HG03196 (cell line): ENCODE measurements around the gene AGL.
A peak's percentile ranks its signal among the peaks of the same experiment; 100 is the strongest.
"Not testable (repeated sequence)": the region's sequence is repeated elsewhere in the genome, so short reads cannot be mapped to it uniquely, and the experiment has no call there.

Experiments used
- ATAC-seq: cut with Tn5 transposase; IDR thresholded peaks from one replicate; pipeline ENCODE4 v1.9.1; 2021; ENCODE audit not compliant: unreplicated experiment

AGL gene

DNA sequence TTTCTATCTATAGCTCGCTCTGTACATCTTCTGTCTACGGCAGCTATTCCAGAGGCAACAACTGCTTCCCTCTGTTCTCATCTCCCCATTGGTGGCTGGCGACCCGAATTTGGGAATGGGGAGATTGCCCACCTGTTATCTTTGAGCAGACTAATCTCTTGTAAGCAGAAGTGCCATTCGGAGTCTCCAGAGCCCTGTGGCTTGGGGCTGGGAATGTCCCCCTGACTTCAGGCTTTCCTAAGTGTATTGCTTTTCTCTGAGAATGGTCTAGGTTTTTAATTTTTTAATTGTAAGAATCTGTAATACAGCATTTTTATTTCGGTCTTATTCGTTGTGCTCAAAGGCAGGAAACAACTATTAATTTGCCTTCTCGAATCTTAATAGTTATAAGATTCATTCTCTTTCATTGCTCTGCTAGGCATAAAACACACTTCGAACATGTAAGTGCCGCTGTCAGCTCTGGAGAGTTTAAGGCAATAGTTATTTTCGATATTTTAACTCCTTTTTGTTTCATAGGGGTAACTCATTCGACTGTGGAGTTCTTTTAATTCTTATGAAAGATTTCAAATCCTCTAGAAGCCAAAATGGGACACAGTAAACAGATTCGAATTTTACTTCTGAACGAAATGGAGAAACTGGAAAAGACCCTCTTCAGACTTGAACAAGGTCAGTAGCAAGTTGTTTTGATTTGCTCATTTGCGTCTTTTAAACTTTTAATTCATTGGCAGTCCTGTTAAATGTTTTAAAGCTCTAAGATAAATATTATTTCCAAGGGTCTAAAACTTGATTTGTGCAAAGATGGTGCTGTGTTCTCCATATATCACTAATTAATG is 514 bp downstream of the AGL start:
- peak; percentile 9 for ATAC-seq

DNA sequence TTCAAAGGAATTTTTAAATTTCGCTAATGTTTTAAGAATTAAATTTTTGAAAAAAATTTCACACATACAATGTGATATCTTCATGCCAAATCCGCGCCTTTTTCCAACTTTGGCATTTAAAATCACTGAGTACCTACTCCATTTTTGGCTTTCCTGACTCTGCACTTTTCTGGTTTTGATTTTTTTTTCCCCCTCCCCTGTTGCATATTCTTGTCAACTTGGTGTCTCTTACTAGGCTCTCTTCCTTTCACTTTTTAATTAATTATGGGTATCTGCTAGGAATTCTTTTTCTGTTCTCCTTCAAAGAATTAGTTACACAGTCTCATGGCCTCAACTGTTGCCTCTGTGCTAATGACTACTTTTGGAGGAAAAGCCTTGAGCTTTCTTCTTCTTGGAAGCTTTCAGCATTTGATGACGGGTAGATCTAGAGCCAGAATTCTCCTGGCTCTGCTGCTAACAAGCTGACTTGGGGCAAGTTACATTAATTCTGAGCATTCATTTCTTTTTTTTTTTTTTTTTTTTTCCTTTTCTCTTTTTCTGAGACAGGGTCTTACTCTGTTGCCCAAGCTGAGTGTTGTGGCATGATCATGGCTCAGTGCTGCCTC is 1.8 kb downstream of the AGL start:
- ATAC-seq = no peak

DNA sequence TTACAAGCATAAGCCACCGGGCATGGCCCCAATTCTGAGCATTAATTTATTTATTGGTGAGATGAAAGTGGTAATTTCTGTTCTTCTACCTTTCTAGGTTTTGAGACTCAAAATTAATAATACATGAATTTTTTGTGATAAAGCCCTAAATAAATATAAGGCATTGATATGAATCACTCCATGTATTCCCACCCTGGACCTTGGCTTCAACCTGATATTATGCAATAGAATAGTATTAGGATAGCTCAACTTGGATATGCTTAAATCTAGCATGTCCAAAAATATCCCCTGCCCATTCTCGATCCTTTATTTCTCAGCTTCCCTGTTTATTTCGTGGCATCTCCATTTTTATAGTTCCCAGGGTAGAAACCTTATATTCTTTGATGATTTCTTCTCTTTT is 2.5 kb downstream of the AGL start:
- ATAC-seq = no peak

DNA sequence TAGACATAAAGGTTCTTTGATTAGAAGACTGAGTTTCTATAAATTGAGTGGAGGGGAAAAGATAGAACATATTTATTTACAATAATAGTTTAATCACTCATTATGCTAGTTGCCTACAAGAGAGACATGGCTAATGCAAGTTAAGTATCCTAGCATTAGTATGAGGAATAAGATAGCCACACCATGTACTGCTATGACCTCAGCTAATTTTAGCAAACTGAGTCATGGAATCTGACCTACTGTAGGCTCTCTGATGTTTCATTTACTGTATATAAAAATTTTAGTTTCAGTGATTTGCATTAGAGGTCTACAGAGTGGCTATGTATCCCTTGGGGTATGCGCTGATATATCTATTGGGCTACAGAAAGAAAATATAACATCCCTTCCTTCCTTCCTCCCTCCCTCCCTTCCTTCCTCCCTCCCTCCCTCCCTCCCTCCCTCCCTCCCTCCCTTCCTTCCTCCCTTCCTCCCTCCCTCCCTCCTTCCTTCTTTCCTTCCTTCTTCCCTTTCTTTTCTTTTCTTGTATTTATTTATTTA is 5.8 kb downstream of the AGL start:
- ATAC-seq = no peak

DNA sequence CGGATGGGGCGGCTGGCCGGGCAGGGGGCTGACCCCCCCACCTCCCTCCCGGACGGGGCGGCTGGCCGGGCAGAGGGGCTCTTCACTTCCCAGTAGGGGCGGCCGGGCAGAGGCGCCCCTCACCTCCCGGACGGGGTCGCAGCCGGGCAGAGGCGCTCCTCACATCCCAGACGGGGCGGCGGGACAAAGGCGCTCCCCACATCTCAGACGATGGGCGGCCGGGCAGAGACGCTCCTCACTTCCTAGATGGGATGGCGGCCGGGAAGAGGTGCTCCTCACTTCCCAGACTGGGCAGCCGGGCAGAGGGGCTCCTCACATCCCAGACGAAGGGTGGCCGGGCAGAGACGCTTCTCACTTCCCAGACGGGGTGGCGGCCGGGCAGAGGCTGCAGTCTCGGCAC is 6.9 kb downstream of the AGL start:
- ATAC-seq = not testable (repeated sequence)

DNA sequence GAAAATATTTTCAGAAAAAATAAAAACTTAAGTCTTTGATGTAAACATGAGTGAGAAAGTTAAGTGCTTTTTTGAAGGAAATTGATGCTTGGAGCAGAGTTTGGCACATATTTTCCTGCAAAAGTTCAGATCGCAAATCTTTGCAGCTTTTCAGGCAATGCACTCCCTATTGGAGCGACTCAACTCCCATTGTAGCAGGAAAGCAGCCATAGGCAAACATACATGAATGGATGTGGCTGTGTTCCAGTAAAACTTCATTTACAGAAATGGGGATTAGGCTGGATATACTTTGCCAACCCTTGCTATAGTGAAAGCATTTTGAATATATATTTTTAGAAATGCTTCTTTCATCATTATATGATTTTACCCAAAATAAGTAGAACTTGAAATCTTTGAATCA is 8.1 kb downstream of the AGL start:
- no peak for ATAC-seq

DNA sequence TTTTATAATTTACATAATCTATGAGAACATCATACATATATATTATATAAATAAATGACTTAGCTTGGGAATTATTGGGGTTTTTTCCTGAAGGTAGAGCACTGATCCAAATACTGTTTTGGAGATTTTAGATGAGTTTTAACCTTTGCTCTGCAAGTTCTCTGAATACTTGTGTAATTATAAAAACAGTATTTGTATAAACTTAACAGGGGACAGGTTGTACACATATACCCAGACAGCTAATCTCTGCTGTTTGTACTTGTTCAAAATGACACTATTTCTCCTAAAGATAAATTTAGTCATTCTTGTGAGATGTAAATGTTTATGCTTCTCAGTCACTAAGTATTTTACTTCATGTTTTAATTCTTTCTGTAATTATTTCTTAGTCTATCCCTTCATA is 8.7 kb downstream of the AGL start:
- ATAC-seq = no peak

DNA sequence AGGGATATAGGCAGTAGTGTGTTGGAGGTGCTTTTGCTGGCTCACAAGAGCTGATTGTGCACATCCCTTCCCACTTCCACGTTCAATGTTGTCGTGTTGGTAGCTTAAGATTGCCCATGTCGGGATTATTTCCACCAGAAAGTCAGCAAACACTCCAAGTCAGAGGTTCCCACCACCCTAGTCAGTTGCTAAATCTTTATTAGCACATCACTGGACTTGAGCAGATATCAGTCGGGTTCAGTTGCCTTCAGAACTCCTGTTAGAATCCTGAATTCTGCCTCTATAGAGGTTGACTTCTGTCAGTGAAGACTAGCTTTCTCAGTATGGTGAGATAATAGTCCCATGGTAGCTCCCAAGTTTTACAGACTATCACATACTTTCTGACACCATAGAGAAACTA is 10.5 kb downstream of the AGL start:
- no peak for ATAC-seq

DNA sequence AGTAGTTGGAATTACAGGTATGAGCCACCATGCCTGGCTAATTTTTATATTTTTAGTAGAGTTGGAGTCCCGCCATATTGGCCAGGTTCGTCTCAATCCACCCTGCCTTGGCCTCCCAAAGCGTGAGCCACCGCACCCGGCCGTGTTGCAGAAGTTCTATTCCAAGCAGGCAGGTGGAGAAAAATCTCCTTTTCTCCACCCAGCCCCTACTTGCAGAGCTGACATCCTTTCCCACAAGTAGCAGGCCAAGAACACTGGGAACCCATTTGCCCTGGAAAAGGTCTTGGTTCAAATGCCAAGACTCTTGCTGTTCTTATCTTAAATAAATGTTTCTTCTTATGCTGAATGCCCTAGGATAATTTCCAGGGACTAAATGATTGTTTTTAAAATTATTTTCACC is 17.5 kb downstream of the AGL start:
- no peak for ATAC-seq

DNA sequence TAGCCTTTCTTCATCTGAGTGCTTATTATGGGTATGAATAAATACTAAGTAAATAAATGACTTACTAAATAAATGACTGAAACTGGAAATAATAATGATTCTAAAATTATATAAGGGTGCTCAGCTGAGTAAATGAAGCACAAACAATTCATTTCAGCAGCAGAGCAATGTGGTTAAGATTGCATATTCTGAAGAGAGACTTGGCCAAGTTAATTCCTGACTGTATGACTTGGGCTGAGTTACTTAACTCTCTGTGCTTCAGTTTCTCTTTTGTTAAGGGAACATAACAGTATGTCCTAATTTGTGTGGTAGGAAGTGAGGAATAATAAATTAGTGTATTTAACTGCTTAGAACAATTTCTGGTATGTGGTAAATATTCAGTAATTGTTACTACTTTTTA is 19.1 kb downstream of the AGL start:
- ATAC-seq = no peak

DNA sequence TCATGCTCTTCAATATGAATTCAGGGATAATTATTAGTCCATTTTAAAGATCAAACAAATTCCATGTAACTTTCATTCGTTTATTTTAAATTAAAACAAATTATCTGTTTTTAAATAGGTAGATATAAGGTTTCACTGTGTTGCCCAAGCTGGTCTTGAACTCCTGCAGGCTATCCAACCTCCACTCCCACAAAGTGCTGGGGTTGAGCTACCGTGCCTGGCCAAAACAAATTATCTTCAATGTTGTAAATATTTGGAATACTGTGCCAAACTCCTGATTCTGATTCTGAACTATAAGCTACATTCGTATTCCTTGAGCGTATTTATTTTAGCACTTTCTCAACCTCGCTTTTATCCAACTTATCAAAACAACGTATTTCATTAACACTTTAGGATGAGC is 19.6 kb downstream of the AGL start:
- ATAC-seq = no peak

DNA sequence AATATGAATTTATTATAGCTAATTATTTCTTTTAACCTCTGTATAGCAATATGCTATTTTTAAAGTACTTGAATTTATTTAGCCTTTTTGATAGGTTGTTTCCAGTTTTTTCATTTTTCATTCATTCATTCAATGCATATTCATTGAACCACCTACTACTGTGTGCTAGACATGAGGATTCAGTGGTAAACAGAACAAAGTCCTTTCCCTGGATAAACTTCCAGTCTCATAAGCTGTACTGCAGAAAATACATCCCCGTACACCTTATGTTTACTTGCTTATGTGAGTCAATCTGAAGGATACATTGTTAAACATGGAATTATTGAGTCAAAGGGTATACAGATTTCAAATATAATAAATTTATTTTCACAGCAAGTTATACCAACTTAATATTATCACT is 21.9 kb downstream of the AGL start:
- no peak for ATAC-seq

DNA sequence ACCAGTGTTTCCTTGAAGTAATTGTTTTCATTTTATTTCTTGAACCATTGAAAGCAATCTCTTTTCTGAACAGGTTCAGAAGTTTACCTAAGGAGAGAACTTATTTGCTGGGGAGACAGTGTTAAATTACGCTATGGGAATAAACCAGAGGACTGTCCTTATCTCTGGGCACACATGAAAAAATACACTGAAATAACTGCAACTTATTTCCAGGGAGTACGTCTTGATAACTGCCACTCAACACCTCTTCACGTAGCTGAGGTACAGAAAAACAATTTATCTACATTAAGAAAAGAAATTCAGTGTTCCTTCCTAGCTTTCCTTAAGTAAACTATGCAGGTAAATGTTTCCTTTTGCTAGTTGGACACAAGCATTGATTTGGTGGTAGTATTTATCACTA is 27.4 kb downstream of the AGL start:
- no peak for ATAC-seq

DNA sequence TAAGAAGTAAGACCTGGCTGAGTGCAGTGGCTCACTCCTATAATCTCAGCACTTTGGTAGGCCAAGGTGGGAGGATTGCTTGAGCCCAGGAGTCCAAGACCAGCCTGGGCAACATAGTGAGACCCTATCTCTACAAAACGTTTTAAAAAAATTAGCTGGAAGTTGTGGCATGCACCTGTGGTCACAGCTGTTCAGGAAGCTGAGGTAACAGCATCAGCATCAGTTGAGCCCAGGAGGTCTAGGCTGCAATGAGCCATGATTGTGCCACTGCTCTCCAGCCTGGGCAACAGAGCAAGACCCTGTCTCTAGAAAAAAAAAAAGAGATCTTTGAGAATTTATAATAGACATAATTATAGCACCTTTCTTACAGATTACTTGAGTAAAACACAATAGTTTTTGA is 36.0 kb downstream of the AGL start:
- no peak for ATAC-seq

DNA sequence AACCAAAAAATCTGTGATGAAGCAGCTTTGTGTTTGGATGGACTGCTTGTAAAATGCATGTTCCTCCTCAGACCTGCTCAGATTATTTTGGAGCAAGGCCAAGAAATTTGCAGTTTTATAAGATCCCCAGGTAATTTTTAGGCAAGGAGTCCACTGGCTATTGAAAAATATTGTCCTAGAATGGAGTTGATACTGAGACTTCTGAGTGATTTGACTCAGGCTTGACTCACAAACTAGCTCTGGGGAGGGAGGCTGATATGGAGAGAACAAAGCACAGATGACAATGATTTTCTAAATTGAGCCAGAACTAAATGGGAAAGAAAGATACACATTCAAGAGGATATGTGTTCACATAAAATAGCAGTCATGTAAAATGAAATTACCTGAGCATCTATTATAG is 36.7 kb downstream of the AGL start:
- no peak for ATAC-seq

DNA sequence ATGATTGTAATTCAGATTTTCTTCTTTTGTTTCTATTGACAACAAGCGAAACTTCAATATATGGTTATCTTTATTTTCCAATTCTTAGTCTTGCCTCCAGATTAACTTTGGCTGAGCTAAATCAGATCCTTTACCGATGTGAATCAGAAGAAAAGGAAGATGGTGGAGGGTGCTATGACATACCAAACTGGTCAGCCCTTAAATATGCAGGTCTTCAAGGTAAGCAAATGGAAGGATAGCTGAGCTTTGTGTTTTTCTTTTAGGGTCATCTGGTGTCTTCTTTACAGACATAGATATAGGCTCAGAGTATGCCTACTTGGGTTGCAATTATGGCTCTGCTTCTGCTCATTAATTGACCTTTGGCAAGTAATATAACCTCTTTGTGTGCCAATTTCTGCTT is 37.7 kb downstream of the AGL start:
- no peak for ATAC-seq

DNA sequence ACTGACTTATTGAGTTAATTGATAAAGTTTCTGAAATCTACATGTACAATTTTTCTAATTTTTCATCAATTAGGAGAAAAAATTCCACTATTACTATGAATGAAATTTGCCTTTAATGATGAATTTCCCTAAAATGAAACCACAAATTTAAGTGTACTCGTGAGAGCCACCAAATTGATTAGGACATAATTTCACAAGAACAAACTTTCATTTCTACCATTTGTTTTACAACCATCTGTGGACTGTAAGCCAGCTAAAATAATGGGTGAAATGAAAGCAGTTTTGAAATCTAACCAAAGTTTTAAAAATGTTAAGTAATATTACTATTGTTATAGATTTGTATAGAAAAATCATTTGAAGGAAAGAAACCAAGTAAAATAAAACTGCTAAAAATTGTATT is 41.8 kb downstream of the AGL start:
- no peak for ATAC-seq

DNA sequence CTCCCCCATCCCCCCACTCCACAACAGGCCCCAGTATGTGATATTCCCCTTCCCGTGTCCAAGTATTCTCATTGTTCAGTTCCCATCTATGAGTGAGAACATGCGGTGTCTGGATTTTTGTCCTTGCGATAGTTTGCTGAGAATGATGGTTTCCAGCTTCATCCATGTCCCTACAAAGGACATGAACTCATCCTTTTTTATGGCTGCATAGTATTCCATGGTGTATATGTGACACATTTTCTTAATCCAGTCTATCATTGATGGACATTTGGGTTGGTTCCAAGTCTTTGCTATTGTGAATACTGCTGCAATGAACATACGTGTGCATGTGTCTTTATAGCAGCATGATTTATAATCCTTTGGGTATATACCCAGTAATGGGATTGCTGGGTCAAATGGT is 53.1 kb downstream of the AGL start:
- ATAC-seq = not testable (repeated sequence)

DNA sequence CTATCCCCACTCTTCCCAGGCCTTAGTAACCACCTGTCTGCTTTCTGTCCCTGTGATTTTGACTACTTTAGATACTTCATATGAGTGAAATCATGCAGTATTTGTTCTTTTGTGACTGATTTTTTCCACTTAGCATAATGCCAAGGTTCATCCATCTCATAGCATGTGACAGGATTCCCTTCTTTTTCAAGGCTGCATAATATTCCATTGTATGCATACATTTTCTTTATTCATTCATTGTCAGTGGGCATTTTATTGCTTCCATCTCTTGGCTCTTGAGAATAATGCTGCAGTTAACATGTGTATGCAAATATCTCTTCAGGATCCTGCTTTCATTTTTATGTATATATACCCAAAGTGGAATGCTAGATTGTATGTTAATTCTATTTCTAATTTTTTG is 56.4 kb downstream of the AGL start:
- ATAC-seq = no peak

DNA sequence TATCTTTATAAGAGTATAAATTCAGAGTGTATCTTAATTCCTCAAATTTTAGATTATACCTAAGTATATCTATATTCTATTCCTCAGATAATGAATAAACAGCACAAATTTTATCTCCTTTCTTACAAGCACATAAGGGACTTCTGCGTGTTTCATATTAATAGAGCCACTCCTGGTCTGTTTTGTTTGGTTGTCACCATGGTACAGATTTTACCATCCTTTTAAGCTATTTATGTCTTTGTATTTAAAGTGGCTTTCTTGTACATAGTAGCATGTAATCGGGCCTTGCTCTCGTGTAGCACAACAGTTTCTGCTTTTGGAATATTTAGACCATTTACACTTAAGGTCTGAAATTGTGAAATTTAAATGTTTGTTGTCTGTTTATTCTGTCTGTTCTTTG is 67.1 kb downstream of the AGL start:
- ATAC-seq = no peak

DNA sequence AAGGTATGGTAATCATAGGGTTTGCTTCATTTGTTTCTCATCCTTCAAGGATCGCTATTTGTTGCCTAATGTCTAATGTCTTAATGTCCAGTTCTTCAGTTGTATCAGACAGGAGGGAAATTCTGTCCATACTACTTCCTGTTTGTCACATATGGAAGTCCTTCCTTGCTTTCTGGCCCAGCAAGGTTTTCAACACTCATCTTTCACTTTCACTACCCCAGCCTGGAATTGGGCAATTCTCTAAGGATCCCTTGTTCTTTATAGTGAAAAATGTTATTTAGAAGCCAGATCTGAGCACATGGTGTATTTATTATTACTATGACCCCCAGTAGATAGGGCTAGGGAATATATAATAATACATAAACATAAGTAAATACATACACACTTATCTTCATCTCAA is 69.1 kb downstream of the AGL start:
- ATAC-seq = no peak

DNA sequence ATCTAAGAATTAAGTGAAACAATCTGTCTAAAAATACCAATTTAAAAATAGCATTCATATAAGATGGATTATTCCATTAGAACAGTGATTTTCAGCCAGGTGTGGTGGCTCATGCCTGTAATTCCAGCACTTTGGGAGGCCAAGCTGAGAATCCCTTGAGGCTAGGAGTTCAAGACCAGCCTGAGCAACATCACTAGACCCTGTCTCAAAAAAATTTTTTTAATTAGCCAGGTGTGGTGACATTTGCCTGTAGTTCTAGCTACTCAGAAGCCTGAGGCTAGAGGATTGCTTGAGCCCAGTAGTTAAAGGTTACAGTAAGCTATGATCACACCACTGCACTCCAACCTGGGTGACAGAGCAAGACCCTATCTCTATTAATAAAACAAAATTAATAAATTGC is 84.6 kb downstream of the AGL start:
- no peak for ATAC-seq

DNA sequence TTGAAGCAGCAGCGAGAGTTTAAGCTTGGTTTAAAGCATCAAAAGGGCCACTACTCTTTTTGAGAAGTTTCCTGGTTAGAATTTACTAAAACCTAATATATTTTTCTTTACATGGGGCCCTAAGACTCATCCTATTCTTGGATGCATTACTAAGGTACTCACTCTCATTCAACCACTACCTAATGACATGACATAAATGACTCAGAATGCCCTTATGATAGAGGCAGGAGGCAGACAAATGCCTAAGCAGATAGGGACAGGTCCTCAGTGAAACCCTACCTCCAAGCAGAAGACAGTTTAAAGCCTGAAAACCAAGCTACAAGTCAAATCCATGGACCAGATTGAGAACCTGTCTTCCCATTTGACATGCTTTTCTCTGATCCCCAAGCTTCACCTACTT is 85.4 kb downstream of the AGL start:
- ATAC-seq = no peak
